Loucy (cell line): ENCODE measurements around the gene CRYGC.
"Not testable (repeated sequence)": the region's sequence is repeated elsewhere in the genome, so short reads cannot be mapped to it uniquely, and the experiment has no call there.

Experiments used
- CTCF ChIP-seq: fragments of 200-600 bp; sonication (generic); conservative IDR thresholded peaks from 2 replicates; pipeline ENCODE4 v1.5.1; 2014; ENCODE audit warnings: mild to moderate bottlenecking, antibody characterized with exemption, low read length
- EZH2phosphoT487 ChIP-seq: fragments of 200-600 bp; IDR thresholded peaks from 2 replicates; pipeline ENCODE4 v1.6.1; 2018; ENCODE audit warnings: antibody characterized with exemption, mild to moderate bottlenecking, moderate library complexity, borderline replicate concordance

- not testable (repeated sequence) for TF ChIP-seq CTCF, EZH2phosphoT487
Observed at GRCh38 chr2:208124013-208124715, 5.5 kb downstream of the CRYGC start, which contains the start of gene CRYGD.
